ENCODE measurements around the gene AP2A2. TPM values are rescaled to one million over a fixed set of nuclear protein-coding genes. Genes with fewer than 3 reads are reported as not detected.
"Not testable (repeated sequence)": the region's sequence is repeated elsewhere in the genome, so short reads cannot be mapped to it uniquely, and the experiment has no call there.

The AP2A2 gene
- total RNA-seq, 6 experiments from 2014 or later, result 41.4 to 66.7 (median 53.8) TPM

DNA sequence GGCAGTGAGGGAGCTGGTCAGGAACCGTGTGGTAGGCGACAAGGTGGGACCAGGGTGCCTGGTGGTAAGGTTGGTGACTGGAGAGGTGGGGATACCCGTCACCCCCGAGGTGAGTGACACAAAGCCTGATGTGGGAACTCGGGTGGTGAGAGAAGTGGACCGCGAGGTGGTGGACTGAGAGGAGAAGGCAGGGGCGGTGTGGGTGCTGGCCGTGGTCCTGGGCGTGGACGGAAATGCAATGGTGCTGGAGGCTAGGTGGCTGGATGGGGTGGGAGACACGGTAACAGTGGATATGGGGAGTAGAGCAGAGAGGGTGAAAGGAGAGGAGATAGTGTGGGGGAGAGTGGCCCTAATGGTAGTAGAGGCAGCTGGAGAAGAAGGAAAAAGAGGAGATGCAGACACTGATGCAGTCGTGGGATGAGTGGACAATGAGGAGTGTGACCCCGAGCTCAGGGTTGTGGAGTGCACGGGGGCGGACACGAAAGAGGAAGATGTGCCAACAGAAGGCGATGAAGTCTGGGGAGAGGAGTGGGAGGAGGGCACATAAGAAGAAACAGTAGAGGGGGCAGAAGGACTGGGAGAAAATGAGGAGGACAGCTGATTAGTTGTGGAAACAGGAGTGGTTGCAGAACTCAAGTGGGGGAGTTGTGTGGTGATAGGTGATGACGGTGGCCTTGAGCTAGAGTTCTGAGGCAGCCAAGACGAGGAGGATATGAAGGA, 90.3 kb downstream of the AP2A2 start:
- Histone ChIP-seq H3K27ac (no peak overlapping the region), H3K9me3 (no peaks in the 10 kb centered on the region), H3K4me3 (no peak overlapping the region), H3K4me1 (no peaks in the 10 kb centered on the region), H3K27me3 (no peaks in the 10 kb centered on the region), H3K36me3 (peaks cover 0 to 10% (median 3%) of the 10 kb centered on the region in 4 donors)
- DNase-seq, result no peak
- 94% methylated on average over 20 of the region's 20 CpGs for WGBS (ENCODE audit: insufficient coverage, low coverage, low lambda C conversion rate, missing lambda C conversion rate)
- intact Hi-C loops (cut with DNase I), result no loop called here
- TF ChIP-seq POLR2A (IDR thresholded peaks at IDR 0.05) (no peak), CTCF (IDR thresholded peaks at IDR 0.05) (no peak)
- ATAC-seq, result no peak

GRCh38 chr11:1016610-1017126, 91.0 kb downstream of the AP2A2 start:
- peak in 2 of 4 donors; percentile 26 to 31 for ATAC-seq
- H3K36me3 ChIP-seq; H3K4me1 ChIP-seq; H3K9me3 ChIP-seq; H3K27ac ChIP-seq; intact Hi-C loops (cut with DNase I); H3K27me3 ChIP-seq; H3K4me3 ChIP-seq; DNase-seq: not testable (repeated sequence)
- 61% methylated on average over 7 of the region's 7 CpGs for WGBS (ENCODE audit: insufficient coverage, low coverage, low lambda C conversion rate, missing lambda C conversion rate)

GRCh38 chr11:1017269-1018005, 91.8 kb downstream of the AP2A2 start:
- 79% methylated on average over 12 of the region's 12 CpGs for whole genome bisulfite sequencing (ENCODE audit: insufficient coverage, low coverage, low lambda C conversion rate, missing lambda C conversion rate)

GRCh38 chr11:1018091-1018490, 92.4 kb downstream of the AP2A2 start:
- intact Hi-C loops (cut with DNase I), result no loop called here
- Histone ChIP-seq H3K4me3 (no peak overlapping the region), H3K27me3 (no peaks in the 10 kb centered on the region), H3K27ac (no peak overlapping the region), H3K9me3 (no peaks in the 10 kb centered on the region), H3K36me3 (no peaks in the 10 kb centered on the region), H3K4me1 (no peaks in the 10 kb centered on the region)
- TF ChIP-seq POLR2A (IDR thresholded peaks at IDR 0.05), result no peak
- TF ChIP-seq CTCF (IDR thresholded peaks at IDR 0.05), result no peak
- DNase-seq (no peak), ATAC-seq (no peak)
- 80% methylated on average over 9 of the region's 9 CpGs for WGBS (ENCODE audit: insufficient coverage, low coverage, low lambda C conversion rate, missing lambda C conversion rate)

More at GRCh38 chr11:1017269-1018005, 91.8 kb downstream of the AP2A2 start:
- no peak overlapping the region for H3K4me3 ChIP-seq
- H3K27ac ChIP-seq, result no peak overlapping the region
- intact Hi-C loops (cut with DNase I), result no loop called here
- H3K36me3 ChIP-seq, result no peaks in the 10 kb centered on the region
- ATAC-seq, result peak in 2 of 4 donors; percentile 9 to 29
- H3K4me1 ChIP-seq, result no peaks in the 10 kb centered on the region
- H3K27me3 ChIP-seq, result no peaks in the 10 kb centered on the region
- no peaks in the 10 kb centered on the region for H3K9me3 ChIP-seq
- DNase-seq, result no peak
- no peak for TF ChIP-seq CTCF (IDR thresholded peaks at IDR 0.05)
- TF ChIP-seq POLR2A (IDR thresholded peaks at IDR 0.05), result no peak
